ENCODE results near the gene ESCO1.

GRCh38 chr18:21612125-21613039 lies 11.9 kb upstream of the ESCO1 start, which contains the start of gene SNRPD1:
- peak; percentile 96 for TF ChIP-seq CTCF (conservative IDR thresholded peaks at IDR 0.05; ENCODE audit: low read depth, low read length)
- no peak for TF ChIP-seq MAFK (IDR thresholded peaks at IDR 0.05; ENCODE audit: low read depth, low read length)
- no peak for TF ChIP-seq USF2 (IDR thresholded peaks at IDR 0.05; ENCODE audit: low read depth, low read length)
- TF ChIP-seq NFE2L2 (IDR thresholded peaks at IDR 0.05; ENCODE audit: low read depth, low read length) = 0 out of 2 replicates have a peak, but pooled peaks have one; percentile 20
- 0 out of 2 replicates have a peak, but pooled peaks have one; percentile 12 for TF ChIP-seq BHLHE40 (IDR thresholded peaks at IDR 0.05; ENCODE audit: low read depth, low read length)
- peak; percentile 92 for TF ChIP-seq POLR2A (IDR thresholded peaks at IDR 0.05; ENCODE audit: low read depth, low read length)
- peak; percentile 98 for TF ChIP-seq MXI1 (IDR thresholded peaks at IDR 0.05; ENCODE audit: borderline replicate concordance, low read depth, low read length)
- TF ChIP-seq CEBPB (IDR thresholded peaks at IDR 0.05; ENCODE audit: low read depth, low read length) = no peak
- TF ChIP-seq ELK1 (IDR thresholded peaks at IDR 0.05; ENCODE audit: borderline replicate concordance, low read depth, low read length) = no peak
- TF ChIP-seq RFX5 (IDR thresholded peaks at IDR 0.05; ENCODE audit: low read depth, low read length) = no peak

All from IMR-90 (cell line).